Endothelial cell of umbilical vein (primary cell): ENCODE results near the gene SEMA5A. TPM values are rescaled to one million over a fixed set of nuclear protein-coding genes. Genes with fewer than 3 reads are reported as not detected.
"Not testable (repeated sequence)": the region's sequence is repeated elsewhere in the genome, so short reads cannot be mapped to it uniquely, and the experiment has no call there.

ENCODE experiments used
- BruUV-seq: library from RNA; stranded (reverse); fragments of 400-500 nt; replicated peaks from 2 replicates; lab custom pipeline; 2021; lab: Mats Ljungman, UMichigan
- CTCF ChIA-PET: fragments of 300-600, 350-600 bp; sonication (Branson Sonifier 250); formaldehyde crosslinking; loops from one replicate; lab custom pipeline; 2021; ENCODE audit warnings: antibody characterized with exemption, inconsistent platforms; lab: Charles Lee
- POLR2A ChIA-PET: fragments of 300-600, 350-600 bp; sonication (Branson Sonifier 250); formaldehyde crosslinking; loops from one replicate; lab custom pipeline; 2021; ENCODE audit warnings: antibody characterized with exemption, inconsistent platforms; lab: Charles Lee
- DNase-seq: peaks from one replicate; pipeline ENCODE4 v3.0.0-alpha.2; 2011; ENCODE audit warnings: low read depth, low spot score
- FAIRE-seq: peaks from 2 replicates; lab custom pipeline; 2011; peaks lifted over from hg19 to GRCh38; lab: Jason Lieb, UNC
- H2AFZ ChIP-seq: 2 replicates; pipeline ENCODE4 v1.6.0; 2012; ENCODE audit warnings: low read depth, low read length, control low read depth, inconsistent platforms
- H3K27ac ChIP-seq: 2 replicates; pipeline ENCODE4 v1.5.1; 2011; ENCODE audit warnings: low read depth, mild to moderate bottlenecking, control low read depth, low read length, moderate library complexity; ENCODE audit not compliant: insufficient read depth
- H3K27me3 ChIP-seq, 2 experiments: 2 replicates each; pipeline versions ENCODE4 v1.6.0 to v1.6.1; 2011; ENCODE audit warnings: low read length in 2 of 2, mixed read lengths in 1 of 2; ENCODE audit not compliant: control insufficient read depth in 2 of 2, insufficient read depth in 2 of 2
- H3K36me3 ChIP-seq, 2 experiments: 2 replicates in 1 of 2; 3 replicates in 1 of 2; pipeline ENCODE4 v1.5.1; 2011; ENCODE audit warnings: low read length in 2 of 2, mild to moderate bottlenecking in 1 of 2, moderate library complexity in 1 of 2; ENCODE audit not compliant: control insufficient read depth in 2 of 2, insufficient read depth in 2 of 2; ENCODE audit errors: extremely low read depth in 1 of 2
- H3K4me1 ChIP-seq: 3 replicates; pipeline ENCODE4 v1.5.1; 2011; ENCODE audit warnings: mild to moderate bottlenecking, low read length; ENCODE audit not compliant: control insufficient read depth, insufficient read depth; ENCODE audit errors: extremely low read depth
- H3K4me2 ChIP-seq: 2 replicates; pipeline ENCODE4 v1.6.1; 2011; ENCODE audit warnings: low read length, control low read depth, mixed read lengths; ENCODE audit not compliant: insufficient read depth
- H3K4me3 ChIP-seq, 3 experiments: fragments of 200-600 bp in 1 of 3; sonication (generic), shearing (Covaris generic) in 1 of 3; replicated peaks in 1 of 3; 2 replicates each; pipeline ENCODE4 v1.5.1; 2011 to 2016; ENCODE audit warnings: control low read depth in 3 of 3, low read length in 3 of 3, mild to moderate bottlenecking in 2 of 3, inconsistent platforms in 1 of 3, low read depth in 1 of 3, moderate library complexity in 1 of 3; ENCODE audit not compliant: insufficient read depth in 1 of 3
- H3K79me2 ChIP-seq: 2 replicates; pipeline ENCODE4 v1.6.0; 2012; ENCODE audit warnings: low read length, inconsistent platforms; ENCODE audit not compliant: control insufficient read depth, insufficient read depth
- H3K9ac ChIP-seq: replicated peaks from 2 replicates; pipeline ENCODE3; 2011; ENCODE audit warnings: low read length, control low read depth; ENCODE audit not compliant: insufficient read depth; ENCODE audit errors: extremely low read depth
- H3K9me1 ChIP-seq: replicated peaks from 3 replicates; pipeline ENCODE4 v1.6.0; 2011; ENCODE audit warnings: mild to moderate bottlenecking, low read length; ENCODE audit not compliant: control insufficient read depth, insufficient read depth; ENCODE audit errors: extremely low read depth
- H3K9me3 ChIP-seq: replicated peaks from 2 replicates; pipeline ENCODE4 v1.5.1; 2012; ENCODE audit warnings: low read length, inconsistent platforms; ENCODE audit not compliant: control insufficient read depth, insufficient read depth
- H4K20me1 ChIP-seq: replicated peaks from 2 replicates; pipeline ENCODE3; 2011; ENCODE audit warnings: mild to moderate bottlenecking, low read length; ENCODE audit not compliant: control insufficient read depth, insufficient read depth; ENCODE audit errors: extremely low read depth
- CTCF ChIP-seq, 2 donors: IDR thresholded peaks; 1 replicate in 1 of 2; 2 replicates in 1 of 2; pipeline ENCODE4 v1.5.1; 2011; ENCODE audit warnings: low read length in 2 of 2, mild to moderate bottlenecking in 2 of 2, moderate library complexity in 2 of 2, control low read depth in 1 of 2, inconsistent platforms in 1 of 2, low read depth in 1 of 2; ENCODE audit not compliant: insufficient read depth in 1 of 2; ENCODE audit errors: extremely low read depth in 1 of 2
- EZH2 ChIP-seq: IDR thresholded peaks from 2 replicates; pipeline ENCODE4 v1.6.1; 2012; ENCODE audit warnings: borderline replicate concordance, low read depth, mild to moderate bottlenecking, moderate library complexity, low read length, inconsistent platforms; ENCODE audit not compliant: severe bottlenecking
- FOS ChIP-seq: IDR thresholded peaks from 2 replicates; pipeline ENCODE4 v1.6.1; 2011; ENCODE audit warnings: mild to moderate bottlenecking, low read length, moderate library complexity, borderline replicate concordance; ENCODE audit not compliant: insufficient read depth
- GATA2 ChIP-seq: IDR thresholded peaks from 2 replicates; pipeline ENCODE4 v1.7.0; 2011; ENCODE audit warnings: low read depth, mild to moderate bottlenecking, moderate library complexity, mixed read lengths, low read length; ENCODE audit not compliant: insufficient read length, insufficient read depth
- JUN ChIP-seq: IDR thresholded peaks from 2 replicates; pipeline ENCODE4 v1.6.1; 2011; ENCODE audit warnings: borderline replicate concordance, low read depth; ENCODE audit not compliant: insufficient read length, insufficient read depth
- MYC ChIP-seq: IDR thresholded peaks from one replicate; pipeline ENCODE4 v1.6.1; 2011; ENCODE audit warnings: mild to moderate bottlenecking, low read depth, low read length
- POLR2A ChIP-seq: IDR thresholded peaks from 2 replicates; pipeline ENCODE4 v1.6.1; 2012; ENCODE audit warnings: low read depth, mild to moderate bottlenecking, control low read depth, low read length
- POLR2AphosphoS5 ChIP-seq: IDR thresholded peaks from 2 replicates; pipeline ENCODE4 v1.6.1; 2012; ENCODE audit warnings: low read depth, mild to moderate bottlenecking, control low read depth, low read length, moderate library complexity; ENCODE audit not compliant: insufficient read depth
- dilution Hi-C: fragments of 300-500 bp; cut with MboI; formaldehyde crosslinking; loops from one replicate; pipeline ENCODE4 v1.15.0; 2019; ENCODE audit warnings: low sequenced_read_pairs; ENCODE audit not compliant: extremely low pct_ligation_motif_present
- intact Hi-C: fragments of 100-400 bp; cut with micrococcal nuclease; formaldehyde crosslinking; loops from one replicate; pipeline ENCODE4 v1.10.0; 2022
- polyA plus RNA-seq, 4 experiments: library from polyadenylated mRNA; depleted of rRNA in 3 of 4; stranded (reverse) in 3 of 4; unstranded in 1 of 4; fragments of >200 nt; gene quantifications; 2 replicates each; pipeline versions ENCODE4 v1.2.1 to v1.2.3, GENCODE V29; 2011 to 2012; ENCODE audit warnings: missing spikeins in 1 of 4
- total RNA-seq: library from RNA; stranded (reverse); gene quantifications from 2 replicates; pipeline ENCODE4 v1.2.3, GENCODE V29; 2021
- TF ChIP-seq, protein P1 (sequence below): IDR thresholded peaks from 2 replicates; pipeline ENCODE4 v1.6.1; 2011; ENCODE audit not compliant: insufficient read depth, insufficient read length

Gene SEMA5A
- total and polyA plus RNA-seq, 2 donors (not counting 3 experiments of a cell fraction or from before 2014, with no cell fraction given), result 0.04 to 0.06 TPM

DNA sequence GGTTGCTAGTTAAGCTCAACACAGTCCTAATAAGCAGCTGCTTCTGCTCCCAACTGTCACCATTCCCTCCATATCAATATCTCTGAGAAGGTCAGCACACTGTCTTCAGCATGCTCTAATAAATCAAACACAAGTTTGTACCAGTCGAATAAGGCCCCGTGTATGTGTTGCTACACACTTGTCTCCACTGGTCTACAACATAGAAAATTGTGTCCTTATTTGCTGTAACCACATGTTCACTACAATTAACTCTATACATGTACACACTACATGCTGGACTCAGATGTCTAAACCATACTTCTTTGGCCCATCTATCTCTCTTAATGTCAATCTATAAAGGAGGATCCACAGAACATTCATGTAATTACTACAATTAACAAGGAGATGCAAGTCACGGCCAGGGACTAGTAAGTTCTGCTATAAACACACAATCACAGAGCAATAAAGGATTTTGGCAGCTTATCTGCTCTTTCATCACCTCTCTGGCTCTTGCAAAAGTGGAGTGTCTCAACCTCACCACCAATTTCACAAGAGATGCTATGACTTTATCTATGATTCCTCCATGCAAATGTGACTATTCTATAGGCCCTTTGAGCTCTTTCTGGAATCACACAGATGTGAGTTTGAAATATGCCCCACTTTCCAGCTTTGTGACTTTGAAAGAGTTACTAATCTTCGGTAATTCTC lies 143.9 kb downstream of the SEMA5A start:
- Histone ChIP-seq H3K9ac (no peak overlapping the region), H3K27me3 (no peaks in the 10 kb centered on the region), H4K20me1 (no peaks in the 10 kb centered on the region), H3K36me3 (no peaks in the 10 kb centered on the region), H3K9me1 (no peaks in the 10 kb centered on the region), H2AFZ (no peak overlapping the region), H3K4me3 (no peak overlapping the region), H3K79me2 (no peaks in the 10 kb centered on the region), H3K27ac (no peak overlapping the region), H3K4me2 (no peak overlapping the region), H3K4me1 (no peaks in the 10 kb centered on the region), H3K9me3 (no peaks in the 10 kb centered on the region)
- ChIA-PET CTCF (no interaction called here), POLR2A (no interaction called here)
- no peak for DNase-seq
- dilution Hi-C loops (no loop called here), intact Hi-C loops (no loop called here)
- no peak for FAIRE-seq
- no TSS peak for BruUV-seq
- no peak for TF ChIP-seq MYC
- TF ChIP-seq GATA2, result no peak
- no peak for TF ChIP-seq POLR2AphosphoS5
- no peak for TF ChIP-seq JUN
- no peak for TF ChIP-seq POLR2A
- TF ChIP-seq CTCF (IDR thresholded peaks at IDR 0.05; ENCODE audit: extremely low read depth in 1 of 2, insufficient read depth in 1 of 2, low read depth in 1 of 2, low read length in 2 of 2), result no peak
- TF ChIP-seq EZH2, result no peak
- no peak for TF ChIP-seq FOS
- TF ChIP-seq, protein P1, sequence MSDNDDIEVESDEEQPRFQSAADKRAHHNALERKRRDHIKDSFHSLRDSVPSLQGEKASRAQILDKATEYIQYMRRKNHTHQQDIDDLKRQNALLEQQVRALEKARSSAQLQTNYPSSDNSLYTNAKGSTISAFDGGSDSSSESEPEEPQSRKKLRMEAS, result no peak

- DNase-seq, H3K36me3 ChIP-seq, BruUV-seq, H3K9me1 ChIP-seq, H3K4me1 ChIP-seq, FAIRE-seq, H3K27me3 ChIP-seq, intact Hi-C loops, H3K27ac ChIP-seq, POLR2A ChIA-PET, H4K20me1 ChIP-seq, H3K9me3 ChIP-seq, dilution Hi-C loops, H3K4me3 ChIP-seq, H2AFZ ChIP-seq, H3K4me2 ChIP-seq, H3K9ac ChIP-seq, H3K79me2 ChIP-seq, CTCF ChIA-PET: not testable (repeated sequence)
Measured at GRCh38 chr5:9399783-9400182, 146.1 kb downstream of the SEMA5A start.
